Measurements from ENCODE around the gene NRN1.

DNA sequence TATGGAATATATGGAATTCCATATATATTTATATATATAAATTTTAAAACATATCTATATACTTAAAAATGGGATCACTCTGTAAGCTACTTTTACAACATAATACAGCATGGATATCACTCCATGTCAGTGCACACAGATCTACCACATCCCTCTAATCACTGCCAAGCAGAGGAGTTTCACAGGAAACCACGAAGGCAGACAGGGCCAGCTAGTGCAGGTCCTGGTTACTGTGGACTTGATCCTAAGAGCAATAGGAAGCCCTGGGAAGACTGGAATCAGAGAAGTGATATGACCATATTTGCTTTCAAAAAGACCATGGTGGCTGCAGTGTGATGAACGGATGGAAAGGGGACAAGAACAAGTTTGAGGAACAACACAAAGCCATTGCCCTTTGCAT, 40.0 kb upstream of the NRN1 start:
- TF ChIP-seq CTCF (IDR thresholded peaks at IDR 0.05) (no peak), POLR2AphosphoS5 (IDR thresholded peaks at IDR 0.05) (no peak)

All from prostate gland (tissue), 2 donors.